Fibroblast of lung (primary cell): Measurements from ENCODE around the gene GPR142. TPM values are rescaled to one million over a fixed set of nuclear protein-coding genes. Genes with fewer than 3 reads are reported as not detected.

Experiments
- DNase-seq, 2 donors: peaks; one replicate each; pipeline versions ENCODE4 v3.0.0 to v3.0.0-alpha.2; 2010; ENCODE audit warnings: low read depth in 2 of 2
- H2AFZ ChIP-seq: 2 replicates; pipeline ENCODE4 v1.5.1; 2012; ENCODE audit warnings: low read length, control low read depth, inconsistent platforms
- H3K27ac ChIP-seq: 2 replicates; pipeline ENCODE4 v1.5.1; 2011; ENCODE audit warnings: low read length, control low read depth; ENCODE audit not compliant: insufficient read depth
- H3K27me3 ChIP-seq: 2 replicates; pipeline ENCODE4 v1.5.1; 2011; ENCODE audit warnings: mild to moderate bottlenecking, low read length; ENCODE audit not compliant: control insufficient read depth, insufficient read depth
- H3K36me3 ChIP-seq: 2 replicates; pipeline ENCODE4 v1.5.1; 2011; ENCODE audit warnings: low read length; ENCODE audit not compliant: control insufficient read depth, insufficient read depth
- H3K4me1 ChIP-seq: 2 replicates; pipeline ENCODE4 v1.5.1; 2011; ENCODE audit warnings: low read length; ENCODE audit not compliant: control insufficient read depth, insufficient read depth; ENCODE audit errors: extremely low read depth
- H3K4me2 ChIP-seq: 2 replicates; pipeline ENCODE4 v1.5.1; 2011; ENCODE audit warnings: low read length, control low read depth; ENCODE audit not compliant: insufficient read depth; ENCODE audit errors: extremely low read depth
- H3K4me3 ChIP-seq, 4 experiments: fragments of 200-600 bp in 1 of 4; sonication (generic) in 1 of 4; replicated peaks in 1 of 4; 2 replicates each; pipeline ENCODE4 v1.5.1; 2011 to 2016; ENCODE audit warnings: low read length in 4 of 4, low read depth in 3 of 4, mild to moderate bottlenecking in 3 of 4, control low read depth in 2 of 4, inconsistent platforms in 1 of 4, mixed read lengths in 1 of 4; ENCODE audit not compliant: insufficient read depth in 1 of 4; ENCODE audit errors: control extremely low read depth in 1 of 4
- H3K79me2 ChIP-seq: 2 replicates; pipeline ENCODE4 v1.5.1; 2012; ENCODE audit warnings: mild to moderate bottlenecking, low read length, inconsistent platforms; ENCODE audit not compliant: control insufficient read depth, insufficient read depth
- H3K9ac ChIP-seq: 2 replicates; pipeline ENCODE4 v1.5.1; 2011; ENCODE audit warnings: mild to moderate bottlenecking, low read length, control low read depth; ENCODE audit not compliant: insufficient read depth
- H3K9me3 ChIP-seq: 2 replicates; pipeline ENCODE4 v1.5.1; 2012; ENCODE audit warnings: low read depth, low read length; ENCODE audit not compliant: control insufficient read depth, insufficient read depth
- H4K20me1 ChIP-seq: 2 replicates; pipeline ENCODE4 v1.5.1; 2011; ENCODE audit warnings: low read length; ENCODE audit not compliant: control insufficient read depth, insufficient read depth; ENCODE audit errors: extremely low read depth
- CTCF ChIP-seq, 2 donors: IDR thresholded peaks in 1 of 2; conservative IDR thresholded peaks in 1 of 2; 1 replicate in 1 of 2; 2 replicates in 1 of 2; pipeline ENCODE4 v1.5.1; 2011 to 2012; ENCODE audit warnings: low read length in 2 of 2, control low read depth in 1 of 2, inconsistent platforms in 1 of 2, low read depth in 1 of 2, mild to moderate bottlenecking in 1 of 2
- EZH2 ChIP-seq: IDR thresholded peaks from 2 replicates; pipeline ENCODE4 v1.5.1; 2012; ENCODE audit warnings: low read length, control low read depth, mild to moderate bottlenecking; ENCODE audit errors: missing control alignments
- polyA plus RNA-seq, 2 donors: library from polyadenylated mRNA; depleted of rRNA in 1 of 2; stranded (reverse) in 1 of 2; unstranded in 1 of 2; fragments of >200 nt; gene quantifications; 2 replicates each; pipeline ENCODE4 v1.2.1, GENCODE V29; 2011 to 2012; ENCODE audit warnings: missing spikeins in 1 of 2
- total RNA-seq: library from RNA; depleted of rRNA; stranded (reverse); fragments of >200 nt; gene quantifications from 2 replicates; pipeline ENCODE4 v1.2.1, GENCODE V29; 2014

GPR142 gene
- total and polyA plus RNA-seq, 2 donors (not counting 1 experiment from before 2014, with no cell fraction given), result not detected

GRCh38 chr17:74335529-74336062 is 31.7 kb upstream of the GPR142 start:
- H3K4me1 ChIP-seq, result no peaks in the 10 kb centered on the region
- TF ChIP-seq EZH2 (no peak), CTCF (conservative IDR thresholded peaks at IDR 0.05 in 1 of 2, IDR thresholded peaks at IDR 0.05 in 1 of 2; ENCODE audit: low read depth in 1 of 2, low read length in 2 of 2) (no peak)
- no peaks in the 10 kb centered on the region for H3K79me2 ChIP-seq
- H3K4me3 ChIP-seq, result no peak overlapping the region
- no peaks in the 10 kb centered on the region for H4K20me1 ChIP-seq
- H3K9ac ChIP-seq, result no peak overlapping the region
- H2AFZ ChIP-seq, result no peak overlapping the region
- no peaks in the 10 kb centered on the region for H3K36me3 ChIP-seq
- no peak overlapping the region for H3K27ac ChIP-seq
- DNase-seq, result no peak
- no peak overlapping the region for H3K4me2 ChIP-seq
- H3K9me3 ChIP-seq, result no peaks in the 10 kb centered on the region
- H3K27me3 ChIP-seq, result no peaks in the 10 kb centered on the region

DNA sequence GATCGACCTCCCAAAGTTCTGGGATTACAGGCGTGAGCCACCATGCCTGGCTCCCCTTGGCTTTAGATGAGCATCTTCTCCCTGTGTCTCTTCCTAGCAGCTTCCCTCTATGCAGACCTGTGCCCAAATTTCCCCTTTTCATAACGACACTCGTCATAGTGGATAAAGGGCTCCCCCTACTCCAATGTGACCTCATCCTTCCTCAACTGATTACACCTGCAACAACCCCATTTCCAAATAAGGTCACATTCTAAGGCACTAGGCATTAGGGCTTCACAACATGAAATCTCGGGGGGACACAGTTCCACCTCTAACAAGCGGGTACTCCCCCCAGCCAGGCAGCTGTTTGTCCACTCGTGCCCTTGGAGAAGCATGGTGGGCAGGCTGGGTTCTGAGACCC is 31.0 kb upstream of the GPR142 start:
- Histone ChIP-seq H2AFZ (no peak overlapping the region), H3K27me3 (no peaks in the 10 kb centered on the region), H3K4me3 (no peak overlapping the region), H4K20me1 (no peaks in the 10 kb centered on the region), H3K9ac (no peak overlapping the region), H3K4me1 (no peaks in the 10 kb centered on the region), H3K4me2 (no peak overlapping the region), H3K9me3 (no peaks in the 10 kb centered on the region), H3K79me2 (no peaks in the 10 kb centered on the region), H3K36me3 (no peaks in the 10 kb centered on the region), H3K27ac (no peak overlapping the region)
- no peak for DNase-seq
- no peak for TF ChIP-seq CTCF (conservative IDR thresholded peaks at IDR 0.05 in 1 of 2, IDR thresholded peaks at IDR 0.05 in 1 of 2; ENCODE audit: low read depth in 1 of 2, low read length in 2 of 2)

DNA sequence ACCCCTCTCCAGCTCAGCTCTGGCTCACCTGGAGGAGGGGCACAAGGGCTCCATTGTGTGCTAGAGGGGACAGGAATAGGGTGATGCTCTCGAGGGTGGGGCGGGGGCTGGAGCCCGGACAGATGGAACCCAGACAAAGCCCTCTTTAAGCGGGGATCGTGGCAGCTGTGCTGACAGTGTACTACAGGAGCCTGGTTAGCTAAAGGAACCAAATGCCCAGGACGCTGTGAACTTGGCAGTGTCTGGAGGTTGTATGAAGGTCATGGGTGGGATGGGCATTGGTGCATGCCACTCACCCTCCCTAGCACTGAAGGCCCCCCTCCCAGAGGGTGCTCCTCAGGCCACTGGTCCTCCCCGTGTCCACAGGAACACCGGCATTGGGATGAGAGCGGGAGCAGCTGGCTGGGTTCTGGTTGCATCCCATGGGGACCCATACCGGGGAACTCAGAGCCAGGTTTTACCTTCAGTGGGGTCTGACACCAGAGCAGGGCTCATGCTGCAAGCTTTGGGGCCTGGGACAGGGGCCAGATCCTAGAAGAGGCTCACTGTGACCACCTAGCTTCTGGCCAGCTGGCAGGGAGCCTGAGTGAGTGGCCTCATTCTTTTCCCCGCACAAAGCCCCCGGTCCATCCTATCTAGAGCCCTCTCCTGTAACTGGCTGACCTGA is 29.3 kb upstream of the GPR142 start:
- no peak overlapping the region for H3K4me2 ChIP-seq
- no peak overlapping the region for H3K4me3 ChIP-seq
- no peak overlapping the region for H3K27ac ChIP-seq
- H2AFZ ChIP-seq, result no peak overlapping the region
- H3K9me3 ChIP-seq, result no peaks in the 10 kb centered on the region
- H4K20me1 ChIP-seq, result no peaks in the 10 kb centered on the region
- no peaks in the 10 kb centered on the region for H3K79me2 ChIP-seq
- no peaks in the 10 kb centered on the region for H3K36me3 ChIP-seq
- H3K4me1 ChIP-seq, result no peaks in the 10 kb centered on the region
- H3K9ac ChIP-seq, result no peak overlapping the region
- H3K27me3 ChIP-seq, result no peaks in the 10 kb centered on the region
- no peak for TF ChIP-seq EZH2
- TF ChIP-seq CTCF (conservative IDR thresholded peaks at IDR 0.05 in 1 of 2, IDR thresholded peaks at IDR 0.05 in 1 of 2; ENCODE audit: low read depth in 1 of 2, low read length in 2 of 2), result no peak
- DNase-seq, result no peak
